ENCODE results near the gene ARHGAP40.

DNA sequence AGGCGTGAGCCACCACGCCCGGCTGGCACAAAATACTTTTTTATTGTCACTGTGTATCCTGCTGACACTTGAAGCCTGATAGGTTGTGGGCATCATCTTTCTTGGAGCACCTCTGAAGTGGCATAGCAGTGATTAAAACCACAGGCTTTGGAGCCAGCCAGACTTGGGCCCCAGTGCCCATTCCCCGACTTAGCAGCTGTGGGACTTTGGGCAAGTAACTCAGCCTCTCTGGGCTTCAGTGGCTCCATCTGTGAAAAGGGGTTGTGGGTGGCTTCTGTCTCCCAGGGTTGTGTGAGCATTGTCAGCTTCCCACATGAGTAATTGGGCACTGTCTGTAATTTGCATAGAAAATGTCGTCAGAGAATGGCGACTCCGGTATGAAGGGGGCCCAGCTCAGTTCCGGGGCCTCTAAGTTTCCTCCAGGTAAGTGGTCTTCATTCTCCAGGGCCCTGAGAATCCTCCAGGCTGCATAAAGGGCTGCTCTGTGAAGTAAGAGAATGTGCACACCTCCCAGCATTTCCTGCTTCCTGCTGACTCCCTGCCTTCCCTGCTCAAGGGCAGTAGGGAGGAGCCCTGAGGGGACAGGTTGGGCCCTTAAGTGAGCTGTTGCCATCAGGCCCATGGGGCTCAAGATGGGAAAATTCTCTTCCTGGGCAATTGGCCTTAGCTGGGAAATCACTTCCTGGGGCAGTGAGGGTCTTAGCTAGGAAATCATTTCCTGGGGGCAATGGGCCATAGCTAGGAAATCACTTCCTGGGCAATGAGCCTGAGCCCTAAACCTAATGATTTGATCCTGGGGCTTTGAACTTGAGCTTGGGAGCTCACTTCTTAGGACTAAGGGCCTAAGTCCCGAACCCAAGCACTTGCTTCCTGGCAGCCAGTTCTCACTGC lies 27.2 kb downstream of the ARHGAP40 start:
- TF ChIP-seq, protein P1, sequence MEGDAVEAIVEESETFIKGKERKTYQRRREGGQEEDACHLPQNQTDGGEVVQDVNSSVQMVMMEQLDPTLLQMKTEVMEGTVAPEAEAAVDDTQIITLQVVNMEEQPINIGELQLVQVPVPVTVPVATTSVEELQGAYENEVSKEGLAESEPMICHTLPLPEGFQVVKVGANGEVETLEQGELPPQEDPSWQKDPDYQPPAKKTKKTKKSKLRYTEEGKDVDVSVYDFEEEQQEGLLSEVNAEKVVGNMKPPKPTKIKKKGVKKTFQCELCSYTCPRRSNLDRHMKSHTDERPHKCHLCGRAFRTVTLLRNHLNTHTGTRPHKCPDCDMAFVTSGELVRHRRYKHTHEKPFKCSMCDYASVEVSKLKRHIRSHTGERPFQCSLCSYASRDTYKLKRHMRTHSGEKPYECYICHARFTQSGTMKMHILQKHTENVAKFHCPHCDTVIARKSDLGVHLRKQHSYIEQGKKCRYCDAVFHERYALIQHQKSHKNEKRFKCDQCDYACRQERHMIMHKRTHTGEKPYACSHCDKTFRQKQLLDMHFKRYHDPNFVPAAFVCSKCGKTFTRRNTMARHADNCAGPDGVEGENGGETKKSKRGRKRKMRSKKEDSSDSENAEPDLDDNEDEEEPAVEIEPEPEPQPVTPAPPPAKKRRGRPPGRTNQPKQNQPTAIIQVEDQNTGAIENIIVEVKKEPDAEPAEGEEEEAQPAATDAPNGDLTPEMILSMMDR (IDR thresholded peaks at IDR 0.05), result no peak
- no peak for TF ChIP-seq POLR2A (IDR thresholded peaks at IDR 0.05)
- no peak for TF ChIP-seq POLR2AphosphoS5 (IDR thresholded peaks at IDR 0.05)
